SK-N-SH treated with all-trans-retinoic acid at 6 μM for 48 hours (cell line): ENCODE measurements around the gene ARFIP1.

Source experiments
- ATAC-seq: fragments of 200-7000 bp; cut with Tn5 transposase; 3 replicates; pipeline ENCODE4 v1.9.1; 2020; ENCODE audit warnings: mild to moderate bottlenecking, moderate library complexity
- ARNTL ChIP-seq: fragments of 450-650 bp; formaldehyde crosslinking; IDR thresholded peaks from 2 replicates; pipeline ENCODE4 v1.5.0; 2020; ENCODE audit warnings: low read depth, mild to moderate bottlenecking, moderate library complexity, borderline replicate concordance
- CREB5 ChIP-seq: fragments of 250-450 bp; sonication (Bioruptor Pico); IDR thresholded peaks from 2 replicates; pipeline ENCODE4 v1.5.1; 2020; ENCODE audit warnings: low read depth, mild to moderate bottlenecking, moderate library complexity
- CSDC2 ChIP-seq: fragments of 250-450 bp; sonication (Bioruptor Pico); IDR thresholded peaks from 2 replicates; pipeline ENCODE4 v1.5.0; 2020; ENCODE audit warnings: mild to moderate bottlenecking, moderate library complexity
- CSRNP3 ChIP-seq: fragments of 250-450 bp; sonication (Bioruptor Pico); IDR thresholded peaks from 2 replicates; pipeline ENCODE4 v1.5.1; 2021; ENCODE audit warnings: mild to moderate bottlenecking, moderate library complexity
- ESRRG ChIP-seq: fragments of 250-450 bp; sonication (Bioruptor Pico); IDR thresholded peaks from 2 replicates; pipeline ENCODE4 v1.6.1; 2021; ENCODE audit warnings: mild to moderate bottlenecking
- GLIS3 ChIP-seq: fragments of 250-450 bp; sonication (Bioruptor Pico); IDR thresholded peaks from 2 replicates; pipeline ENCODE4 v1.5.0; 2020; ENCODE audit warnings: mild to moderate bottlenecking, moderate library complexity
- ISL1 ChIP-seq: fragments of 250-450 bp; sonication (Bioruptor Pico); IDR thresholded peaks from 2 replicates; pipeline ENCODE4 v2.1.2; 2022; ENCODE audit warnings: mild to moderate bottlenecking, moderate library complexity
- OSR1 ChIP-seq: fragments of 250-450 bp; sonication (Bioruptor Pico); IDR thresholded peaks from 2 replicates; pipeline ENCODE4 v1.8.0; 2022; ENCODE audit warnings: moderate library complexity, mild to moderate bottlenecking, inconsistent platforms
- POU6F1 ChIP-seq: fragments of 250-450 bp; sonication (Bioruptor Pico); IDR thresholded peaks from 2 replicates; pipeline ENCODE4 v1.8.0; 2021; ENCODE audit warnings: low read depth, mild to moderate bottlenecking, moderate library complexity, borderline replicate concordance
- PPARA ChIP-seq: fragments of 250-450 bp; sonication (Bioruptor Pico); IDR thresholded peaks from 2 replicates; pipeline ENCODE4 v1.5.0; 2020; ENCODE audit warnings: mild to moderate bottlenecking, borderline replicate concordance
- RARB ChIP-seq: fragments of 250-450 bp; sonication (Bioruptor Pico); IDR thresholded peaks from 2 replicates; pipeline ENCODE4 v1.8.0; 2021; ENCODE audit warnings: mild to moderate bottlenecking, moderate library complexity
- SNAI2 ChIP-seq: fragments of 250-450 bp; sonication (Bioruptor Pico); IDR thresholded peaks from 2 replicates; pipeline ENCODE4 v1.5.0; 2020; ENCODE audit warnings: mild to moderate bottlenecking, moderate library complexity
- TCF4 ChIP-seq: fragments of 250-450 bp; sonication (Bioruptor Pico); IDR thresholded peaks from 2 replicates; pipeline ENCODE4 v1.8.0; 2021; ENCODE audit warnings: mild to moderate bottlenecking, moderate library complexity, borderline replicate concordance
- TOX ChIP-seq: fragments of 250-450 bp; sonication (Bioruptor Pico); IDR thresholded peaks from 2 replicates; pipeline ENCODE4 v1.8.0; 2021; ENCODE audit warnings: mild to moderate bottlenecking, moderate library complexity, borderline replicate concordance
- TSHZ2 ChIP-seq: fragments of 250-450 bp; sonication (Bioruptor Pico); IDR thresholded peaks from 2 replicates; pipeline ENCODE4 v1.5.0; 2020; ENCODE audit warnings: mild to moderate bottlenecking, moderate library complexity
- ZC3H10 ChIP-seq: fragments of 250-450 bp; sonication (Bioruptor Pico); IDR thresholded peaks from 2 replicates; pipeline ENCODE4 v1.5.1; 2021; ENCODE audit warnings: mild to moderate bottlenecking, moderate library complexity
- ZFP3 ChIP-seq: fragments of 250-450 bp; sonication (Bioruptor Pico); IDR thresholded peaks from 2 replicates; pipeline ENCODE4 v1.5.0; 2020; ENCODE audit warnings: mild to moderate bottlenecking, moderate library complexity
- ZFP30 ChIP-seq: fragments of 450-650 bp; formaldehyde crosslinking; IDR thresholded peaks from 2 replicates; pipeline ENCODE4 v1.5.0; 2022; ENCODE audit warnings: mild to moderate bottlenecking, moderate library complexity
- ZNF565 ChIP-seq: fragments of 450-650 bp; formaldehyde crosslinking; conservative IDR thresholded peaks from 2 replicates; pipeline ENCODE4 v1.5.0; 2020; ENCODE audit warnings: low read depth, mild to moderate bottlenecking, moderate library complexity
- ZNF70 ChIP-seq: fragments of 450-650 bp; formaldehyde crosslinking; IDR thresholded peaks from 2 replicates; pipeline ENCODE4 v1.5.0; 2020; ENCODE audit warnings: mild to moderate bottlenecking, moderate library complexity
- ZNF8 ChIP-seq: fragments of 450-650 bp; formaldehyde crosslinking; IDR thresholded peaks from 2 replicates; pipeline ENCODE4 v1.5.0; 2020; ENCODE audit warnings: mild to moderate bottlenecking, moderate library complexity

The ARFIP1 gene

GRCh38 chr4:152943672-152944071 lies 163.9 kb downstream of the ARFIP1 start:
- TF ChIP-seq ESRRG (no peak), ZFP3 (CRISPR knock-in tag) (no peak), CSRNP3 (no peak), RARB (CRISPR knock-in tag) (no peak), OSR1 (no peak), ARNTL (CRISPR knock-in tag) (no peak), SNAI2 (CRISPR knock-in tag) (no peak), TOX (CRISPR knock-in tag) (no peak), POU6F1 (CRISPR knock-in tag) (no peak), ZNF70 (CRISPR knock-in tag) (no peak)
- TF ChIP-seq, all 23 proteins: peak for 0
- ATAC-seq: no peak

GRCh38 chr4:152944666-152945320 lies 165.0 kb downstream of the ARFIP1 start:
- TF ChIP-seq ISL1 (no peak), ARNTL (CRISPR knock-in tag) (no peak), RARB (CRISPR knock-in tag) (no peak), ZNF565 (no peak), CSDC2 (CRISPR knock-in tag) (no peak), POU6F1 (CRISPR knock-in tag) (no peak), CREB5 (CRISPR knock-in tag) (no peak), ZFP30 (CRISPR knock-in tag) (no peak), OSR1 (no peak), CSRNP3 (no peak), TCF4 (CRISPR knock-in tag) (no peak), PPARA (no peak), ZNF8 (CRISPR knock-in tag) (no peak), ZC3H10 (CRISPR knock-in tag) (no peak), GLIS3 (CRISPR knock-in tag) (no peak), ZNF70 (CRISPR knock-in tag) (no peak)

GRCh38 chr4:152945639-152946038 lies 165.9 kb downstream of the ARFIP1 start:
- no peak for ATAC-seq
- TF ChIP-seq TSHZ2 (no peak), CSRNP3 (no peak), TCF4 (CRISPR knock-in tag) (no peak), OSR1 (no peak), ZC3H10 (CRISPR knock-in tag) (no peak), ESRRG (no peak), POU6F1 (CRISPR knock-in tag) (no peak), TOX (CRISPR knock-in tag) (no peak), ISL1 (no peak), CREB5 (CRISPR knock-in tag) (no peak), SNAI2 (CRISPR knock-in tag) (no peak)

More at GRCh38 chr4:152944666-152945320, 165.0 kb downstream of the ARFIP1 start:
- ATAC-seq: no peak
